ENCODE results near the gene RNF151. TPM values are rescaled to one million over a fixed set of nuclear protein-coding genes. Genes with fewer than 3 reads are reported as not detected.
A peak's percentile ranks its signal among the peaks of the same experiment; 100 is the strongest.

The RNF151 gene
- total and polyA plus RNA-seq, 2 of the 13 experiments (the other 11 are each of a cell fraction or from before 2014, with no cell fraction given), result not detected

DNA sequence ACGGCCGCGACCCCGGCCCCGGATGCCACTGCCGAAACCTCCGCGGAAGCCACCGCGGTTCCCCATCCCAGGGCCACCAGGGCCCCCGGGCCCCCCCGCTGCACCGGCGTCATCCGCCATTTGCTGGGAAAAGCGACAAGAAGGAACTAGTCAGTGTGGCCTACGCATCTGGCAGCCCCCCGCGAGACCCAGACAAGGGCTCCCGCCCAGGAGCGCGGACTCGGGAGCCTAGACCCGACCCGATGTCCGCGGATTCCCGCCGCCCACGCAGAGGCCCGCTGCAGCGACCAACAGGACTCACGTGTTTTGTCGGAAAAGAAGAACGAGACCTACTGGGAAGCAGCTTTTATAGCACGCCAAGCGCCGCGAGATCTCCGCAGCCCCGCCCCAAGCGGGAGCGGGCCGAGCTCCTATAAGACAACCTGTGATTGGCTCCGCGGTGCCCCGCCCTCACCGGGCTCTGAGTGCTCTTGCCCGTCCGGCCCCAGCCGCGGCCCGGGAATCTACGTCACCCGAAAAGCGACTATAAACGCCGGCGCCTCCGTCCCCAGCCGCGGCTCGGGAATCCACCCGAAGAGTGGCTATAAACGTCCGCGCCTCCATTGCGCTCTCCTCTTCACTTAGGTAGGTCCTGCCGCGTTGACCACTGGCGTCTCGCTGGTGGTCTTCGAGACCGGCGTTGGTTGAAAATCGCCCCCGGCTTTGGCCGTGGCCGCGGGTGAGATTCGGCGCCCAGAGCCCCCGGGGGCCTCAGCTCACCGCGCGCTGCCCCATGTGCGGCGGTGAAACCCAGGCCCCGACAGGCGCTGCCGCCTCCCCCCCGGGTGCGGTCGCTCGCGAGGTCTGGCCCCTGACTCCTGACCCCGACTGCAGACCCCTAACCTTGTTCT, 1.9 kb upstream of the RNF151 start, which contains the start of gene RPS2 (continued):
- TF ChIP-seq, protein P1, sequence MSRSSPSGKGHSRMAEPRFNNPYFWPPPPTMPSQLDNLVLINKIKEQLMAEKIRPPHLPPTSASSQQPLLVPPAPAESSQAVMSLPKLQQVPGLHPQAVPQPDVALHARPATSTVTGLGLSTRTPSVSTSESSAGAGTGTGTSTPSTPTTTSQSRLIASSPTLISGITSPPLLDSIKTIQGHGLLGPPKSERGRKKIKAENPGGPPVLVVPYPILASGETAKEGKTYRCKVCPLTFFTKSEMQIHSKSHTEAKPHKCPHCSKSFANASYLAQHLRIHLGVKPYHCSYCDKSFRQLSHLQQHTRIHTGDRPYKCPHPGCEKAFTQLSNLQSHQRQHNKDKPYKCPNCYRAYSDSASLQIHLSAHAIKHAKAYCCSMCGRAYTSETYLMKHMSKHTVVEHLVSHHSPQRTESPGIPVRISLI (CRISPR knock-in tag; IDR thresholded peaks at IDR 0.05; ENCODE audit: borderline replicate concordance), result peak; percentile 7; the same call in 1 of the 2 replicates
- TF ChIP-seq ZNF235 (CRISPR knock-in tag; IDR thresholded peaks at IDR 0.05; ENCODE audit: borderline replicate concordance) (0 out of 2 replicates have a peak, but pooled peaks have one; percentile 79), KDM2A (CRISPR knock-in tag; IDR thresholded peaks at IDR 0.05; ENCODE audit: borderline replicate concordance, low read depth) (peak; percentile 82), ZNF180 (CRISPR knock-in tag; IDR thresholded peaks at IDR 0.05; ENCODE audit: borderline replicate concordance, low read depth) (no peak), ZNF446 (CRISPR knock-in tag; IDR thresholded peaks at IDR 0.05) (peak; percentile 52; the same call in 1 of the 2 replicates), PBX2 (CRISPR knock-in tag; IDR thresholded peaks at IDR 0.05) (no peak), IKZF5 (CRISPR knock-in tag; IDR thresholded peaks at IDR 0.05) (peak; percentile 77), TEF (CRISPR knock-in tag; IDR thresholded peaks at IDR 0.05) (0 out of 2 replicates have a peak, but pooled peaks have one; percentile 54), RBM39 (IDR thresholded peaks at IDR 0.05; ENCODE audit: low read depth, low read length, poor library complexity, severe bottlenecking) (peak; percentile 100), ZSCAN31 (CRISPR knock-in tag; IDR thresholded peaks at IDR 0.05; ENCODE audit: low read depth) (peak; percentile 63; the same call in 1 of the 2 replicates), HINFP (CRISPR knock-in tag; IDR thresholded peaks at IDR 0.05; ENCODE audit: low read depth) (peak; percentile 37; the same call in 1 of the 2 replicates), ZNF24 (IDR thresholded peaks at IDR 0.05) (no peak), ZNF7 (CRISPR knock-in tag; IDR thresholded peaks at IDR 0.05) (no peak), CREB3 (CRISPR knock-in tag; IDR thresholded peaks at IDR 0.05) (no peak), CCAR2 (optimal IDR thresholded peaks at IDR 0.05; ENCODE audit: low read depth, low read length) (no peak)
- TF ChIP-seq, protein P2, sequence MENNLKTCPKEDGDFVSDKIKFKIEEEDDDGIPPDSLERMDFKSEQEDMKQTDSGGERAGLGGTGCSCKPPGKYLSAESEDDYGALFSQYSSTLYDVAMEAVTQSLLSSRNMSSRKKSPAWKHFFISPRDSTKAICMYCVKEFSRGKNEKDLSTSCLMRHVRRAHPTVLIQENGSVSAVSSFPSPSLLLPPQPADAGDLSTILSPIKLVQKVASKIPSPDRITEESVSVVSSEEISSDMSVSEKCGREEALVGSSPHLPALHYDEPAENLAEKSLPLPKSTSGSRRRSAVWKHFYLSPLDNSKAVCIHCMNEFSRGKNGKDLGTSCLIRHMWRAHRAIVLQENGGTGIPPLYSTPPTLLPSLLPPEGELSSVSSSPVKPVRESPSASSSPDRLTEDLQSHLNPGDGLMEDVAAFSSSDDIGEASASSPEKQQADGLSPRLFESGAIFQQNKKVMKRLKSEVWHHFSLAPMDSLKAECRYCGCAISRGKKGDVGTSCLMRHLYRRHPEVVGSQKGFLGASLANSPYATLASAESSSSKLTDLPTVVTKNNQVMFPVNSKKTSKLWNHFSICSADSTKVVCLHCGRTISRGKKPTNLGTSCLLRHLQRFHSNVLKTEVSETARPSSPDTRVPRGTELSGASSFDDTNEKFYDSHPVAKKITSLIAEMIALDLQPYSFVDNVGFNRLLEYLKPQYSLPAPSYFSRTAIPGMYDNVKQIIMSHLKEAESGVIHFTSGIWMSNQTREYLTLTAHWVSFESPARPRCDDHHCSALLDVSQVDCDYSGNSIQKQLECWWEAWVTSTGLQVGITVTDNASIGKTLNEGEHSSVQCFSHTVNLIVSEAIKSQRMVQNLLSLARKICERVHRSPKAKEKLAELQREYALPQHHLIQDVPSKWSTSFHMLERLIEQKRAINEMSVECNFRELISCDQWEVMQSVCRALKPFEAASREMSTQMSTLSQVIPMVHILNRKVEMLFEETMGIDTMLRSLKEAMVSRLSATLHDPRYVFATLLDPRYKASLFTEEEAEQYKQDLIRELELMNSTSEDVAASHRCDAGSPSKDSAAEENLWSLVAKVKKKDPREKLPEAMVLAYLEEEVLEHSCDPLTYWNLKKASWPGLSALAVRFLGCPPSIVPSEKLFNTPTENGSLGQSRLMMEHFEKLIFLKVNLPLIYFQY (CRISPR knock-in tag; IDR thresholded peaks at IDR 0.05; ENCODE audit: borderline replicate concordance), result 0 out of 2 replicates have a peak, but pooled peaks have one; percentile 58

Measured in HepG2 (cell line).